ENCODE results near the gene KLK3. TPM values are rescaled to one million over a fixed set of nuclear protein-coding genes. Genes with fewer than 3 reads are reported as not detected.

Gene KLK3
- total RNA-seq, 2 donors from 2014 or later: not detected

- peaks cover 44% of the 10 kb centered on the region for H3K27me3 Mint-ChIP-seq
These were observed 7.0 kb downstream of the KLK3 start for GRCh38 chr19:50861496-50862286.

GRCh38 chr19:50869479-50869878, 14.8 kb downstream of the KLK3 start:
- no peaks in the 10 kb centered on the region for H3K9me3 Mint-ChIP-seq
- H3K4me1 Mint-ChIP-seq: no peaks in the 10 kb centered on the region
- no peak overlapping the region for H3K4me3 Mint-ChIP-seq
- H3K27me3 Mint-ChIP-seq: peaks cover 31% of the 10 kb centered on the region
- H3K27ac Mint-ChIP-seq: no peak overlapping the region
- ATAC-seq (replicated peaks): no peak
- H3K36me3 Mint-ChIP-seq (ENCODE audit: low read depth): no peaks in the 10 kb centered on the region

More at GRCh38 chr19:50861496-50862286, 7.0 kb downstream of the KLK3 start:
- Mint-ChIP-seq H3K4me3 (no peak overlapping the region), H3K27ac (no peak overlapping the region), H3K9me3 (no peaks in the 10 kb centered on the region), H3K36me3 (ENCODE audit: low read depth) (no peaks in the 10 kb centered on the region), H3K4me1 (no peaks in the 10 kb centered on the region)
- no peak for ATAC-seq (replicated peaks)

DNA sequence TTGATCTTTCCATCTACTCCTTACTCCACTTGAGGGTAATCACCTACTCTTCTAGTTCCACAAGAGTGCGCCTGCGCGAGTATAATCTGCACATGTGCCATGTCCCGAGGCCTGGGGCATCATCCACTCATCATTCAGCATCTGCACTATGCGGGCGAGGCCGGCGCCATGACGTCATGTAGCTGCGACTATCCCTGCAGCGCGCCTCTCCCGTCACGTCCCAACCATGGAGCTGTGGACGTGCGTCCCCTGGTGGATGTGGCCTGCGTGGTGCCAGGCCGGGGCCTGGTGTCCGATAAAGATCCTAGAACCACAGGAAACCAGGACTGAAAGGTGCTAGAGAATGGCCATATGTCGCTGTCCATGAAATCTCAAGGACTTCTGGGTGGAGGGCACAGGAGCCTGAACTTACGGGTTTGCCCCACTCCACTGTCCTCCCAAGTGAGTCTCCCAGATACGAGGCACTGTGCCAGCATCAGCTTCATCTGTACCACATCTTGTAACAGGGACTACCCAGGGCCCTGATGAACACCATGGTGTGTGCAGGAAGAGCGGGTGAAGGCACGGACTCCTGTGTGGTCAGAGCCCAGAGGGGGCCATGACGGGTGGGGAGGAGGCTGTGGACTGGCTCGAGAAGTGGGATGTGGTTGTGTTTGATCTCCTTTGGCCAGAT, 15.8 kb downstream of the KLK3 start:
- Mint-ChIP-seq H3K27me3 (peaks cover 28% of the 10 kb centered on the region), H3K27ac (no peak overlapping the region), H3K9me3 (no peaks in the 10 kb centered on the region), H3K4me3 (no peak overlapping the region), H3K4me1 (no peaks in the 10 kb centered on the region), H3K36me3 (ENCODE audit: low read depth) (no peaks in the 10 kb centered on the region)
- ATAC-seq (replicated peaks): peak; percentile 63

DNA sequence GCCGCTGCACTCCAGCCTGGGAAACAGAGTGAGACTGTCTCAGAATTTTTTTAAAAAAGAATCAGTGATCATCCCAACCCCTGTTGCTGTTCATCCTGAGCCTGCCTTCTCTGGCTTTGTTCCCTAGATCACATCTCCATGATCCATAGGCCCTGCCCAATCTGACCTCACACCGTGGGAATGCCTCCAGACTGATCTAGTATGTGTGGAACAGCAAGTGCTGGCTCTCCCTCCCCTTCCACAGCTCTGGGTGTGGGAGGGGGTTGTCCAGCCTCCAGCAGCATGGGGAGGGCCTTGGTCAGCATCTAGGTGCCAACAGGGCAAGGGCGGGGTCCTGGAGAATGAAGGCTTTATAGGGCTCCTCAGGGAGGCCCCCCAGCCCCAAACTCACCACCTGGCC, 18.3 kb downstream of the KLK3 start, which contains the start of gene KLK2:
Gene KLK2, plus strand, starts transcription at position 384 of the 400 bp plus-strand sequence. CDS start 35 bp downstream, outside the sequence.
- H3K4me3 Mint-ChIP-seq: no peak within 1 kb of the TSS
- H3K27me3 Mint-ChIP-seq: peaks cover 20% of the 10 kb centered on the region
- H3K4me1 Mint-ChIP-seq: no peaks in the 10 kb centered on the region
- no peak within 1 kb of the TSS for H3K27ac Mint-ChIP-seq
- ATAC-seq (replicated peaks): no peak
- H3K36me3 Mint-ChIP-seq (ENCODE audit: low read depth): no peaks in the 10 kb centered on the region
- no peaks in the 10 kb centered on the region for H3K9me3 Mint-ChIP-seq

GRCh38 chr19:50874211-50874610, 19.5 kb downstream of the KLK3 start:
- H3K4me3 Mint-ChIP-seq: no peak overlapping the region
- peaks cover 20% of the 10 kb centered on the region for H3K27me3 Mint-ChIP-seq
- H3K4me1 Mint-ChIP-seq: no peaks in the 10 kb centered on the region
- H3K36me3 Mint-ChIP-seq (ENCODE audit: low read depth): no peaks in the 10 kb centered on the region
- no peak for ATAC-seq (replicated peaks)
- no peaks in the 10 kb centered on the region for H3K9me3 Mint-ChIP-seq
- no peak overlapping the region for H3K27ac Mint-ChIP-seq

GRCh38 chr19:50875795-50876422, 21.2 kb downstream of the KLK3 start:
- Mint-ChIP-seq H3K4me1 (no peaks in the 10 kb centered on the region), H3K27me3 (peaks cover 29% of the 10 kb centered on the region), H3K4me3 (no peak overlapping the region), H3K9me3 (no peaks in the 10 kb centered on the region), H3K36me3 (ENCODE audit: low read depth) (no peaks in the 10 kb centered on the region), H3K27ac (no peak overlapping the region)
- ATAC-seq (replicated peaks): no peak

DNA sequence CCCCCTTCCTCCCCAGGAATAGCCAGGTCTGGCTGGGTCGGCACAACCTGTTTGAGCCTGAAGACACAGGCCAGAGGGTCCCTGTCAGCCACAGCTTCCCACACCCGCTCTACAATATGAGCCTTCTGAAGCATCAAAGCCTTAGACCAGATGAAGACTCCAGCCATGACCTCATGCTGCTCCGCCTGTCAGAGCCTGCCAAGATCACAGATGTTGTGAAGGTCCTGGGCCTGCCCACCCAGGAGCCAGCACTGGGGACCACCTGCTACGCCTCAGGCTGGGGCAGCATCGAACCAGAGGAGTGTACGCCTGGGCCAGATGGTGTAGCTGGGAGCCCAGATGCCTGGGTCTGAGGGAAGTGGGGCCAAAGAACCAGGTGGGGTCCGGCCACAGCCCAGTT, 21.7 kb downstream of the KLK3 start:
- H3K9me3 Mint-ChIP-seq: no peaks in the 10 kb centered on the region
- no peaks in the 10 kb centered on the region for H3K4me1 Mint-ChIP-seq
- ATAC-seq (replicated peaks): no peak
- no peak overlapping the region for H3K4me3 Mint-ChIP-seq
- H3K27ac Mint-ChIP-seq: no peak overlapping the region
- H3K36me3 Mint-ChIP-seq (ENCODE audit: low read depth): no peaks in the 10 kb centered on the region
- peaks cover 27% of the 10 kb centered on the region for H3K27me3 Mint-ChIP-seq

- H3K4me1 Mint-ChIP-seq: no peaks in the 10 kb centered on the region
- H3K4me3 Mint-ChIP-seq: no peak overlapping the region
- ATAC-seq (replicated peaks): no peak
- H3K27ac Mint-ChIP-seq: no peak overlapping the region
- peaks cover 29% of the 10 kb centered on the region for H3K27me3 Mint-ChIP-seq
- H3K9me3 Mint-ChIP-seq: no peaks in the 10 kb centered on the region
- no peaks in the 10 kb centered on the region for H3K36me3 Mint-ChIP-seq (ENCODE audit: low read depth)
These were observed 22.6 kb downstream of the KLK3 start for GRCh38 chr19:50877338-50877737.

DNA sequence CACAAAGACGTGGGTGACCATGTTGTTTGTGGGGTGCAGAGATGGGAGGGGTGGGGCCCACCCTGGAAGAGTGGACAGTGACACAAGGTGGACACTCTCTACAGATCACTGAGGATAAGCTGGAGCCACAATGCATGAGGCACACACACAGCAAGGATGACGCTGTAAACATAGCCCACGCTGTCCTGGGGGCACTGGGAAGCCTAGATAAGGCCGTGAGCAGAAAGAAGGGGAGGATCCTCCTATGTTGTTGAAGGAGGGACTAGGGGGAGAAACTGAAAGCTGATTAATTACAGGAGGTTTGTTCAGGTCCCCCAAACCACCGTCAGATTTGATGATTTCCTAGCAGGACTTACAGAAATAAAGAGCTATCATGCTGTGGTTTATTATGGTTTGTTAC, 24.1 kb downstream of the KLK3 start:
- Mint-ChIP-seq H3K4me1 (no peaks in the 10 kb centered on the region), H3K27ac (no peak overlapping the region), H3K9me3 (no peaks in the 10 kb centered on the region), H3K27me3 (peaks cover 30% of the 10 kb centered on the region), H3K4me3 (no peak overlapping the region), H3K36me3 (ENCODE audit: low read depth) (no peaks in the 10 kb centered on the region)
- no peak for ATAC-seq (replicated peaks)

DNA sequence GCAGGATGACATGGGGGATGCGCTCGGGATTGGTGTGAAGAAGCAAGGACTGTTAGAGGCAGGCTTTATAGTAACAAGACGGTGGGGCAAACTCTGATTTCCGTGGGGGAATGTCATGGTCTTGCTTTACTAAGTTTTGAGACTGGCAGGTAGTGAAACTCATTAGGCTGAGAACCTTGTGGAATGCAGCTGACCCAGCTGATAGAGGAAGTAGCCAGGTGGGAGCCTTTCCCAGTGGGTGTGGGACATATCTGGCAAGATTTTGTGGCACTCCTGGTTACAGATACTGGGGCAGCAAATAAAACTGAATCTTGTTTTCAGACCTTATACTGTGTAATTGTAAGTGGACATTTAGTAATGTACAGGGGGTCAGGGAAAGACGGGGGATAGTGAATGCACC, 25.5 kb downstream of the KLK3 start:
- no peaks in the 10 kb centered on the region for H3K9me3 Mint-ChIP-seq

GRCh38 chr19:50882188-50882587, 27.5 kb downstream of the KLK3 start:
- Mint-ChIP-seq H3K4me1 (no peaks in the 10 kb centered on the region), H3K4me3 (no peak overlapping the region), H3K27me3 (peaks cover 49% of the 10 kb centered on the region), H3K9me3 (no peaks in the 10 kb centered on the region), H3K27ac (no peak overlapping the region), H3K36me3 (ENCODE audit: low read depth) (no peaks in the 10 kb centered on the region)
- no peak for ATAC-seq (replicated peaks)

More for the DNA sequence above, 25.5 kb downstream of the KLK3 start:
- H3K4me1 Mint-ChIP-seq: no peaks in the 10 kb centered on the region
- H3K27ac Mint-ChIP-seq: no peak overlapping the region
- H3K27me3 Mint-ChIP-seq: peaks cover 34% of the 10 kb centered on the region
- H3K36me3 Mint-ChIP-seq (ENCODE audit: low read depth): no peaks in the 10 kb centered on the region
- no peak for ATAC-seq (replicated peaks)
- no peak overlapping the region for H3K4me3 Mint-ChIP-seq

DNA sequence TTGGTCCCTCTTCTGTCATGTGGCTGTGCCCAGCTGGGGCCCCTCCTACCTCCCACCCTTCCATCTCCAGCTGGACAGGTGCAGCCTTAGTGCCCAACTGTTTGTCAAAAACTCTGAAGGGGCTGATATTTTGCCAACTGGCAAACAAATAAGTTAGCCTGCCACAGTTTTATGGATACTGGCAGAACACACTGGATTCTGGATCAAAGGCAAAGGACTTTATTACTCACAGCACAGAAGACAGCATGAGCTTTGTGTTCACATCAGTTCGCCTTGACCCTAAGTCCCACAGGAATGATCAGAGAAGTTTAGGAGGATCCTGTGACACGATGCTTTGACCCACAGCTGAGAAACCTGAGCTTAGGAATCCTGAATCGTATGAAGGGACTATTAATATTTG, 34.9 kb downstream of the KLK3 start:
- H3K9me3 Mint-ChIP-seq: no peaks in the 10 kb centered on the region
- H3K27ac Mint-ChIP-seq: no peak overlapping the region
- peaks cover 52% of the 10 kb centered on the region for H3K27me3 Mint-ChIP-seq
- H3K4me3 Mint-ChIP-seq: no peak overlapping the region
- H3K4me1 Mint-ChIP-seq: no peaks in the 10 kb centered on the region
- ATAC-seq (replicated peaks): no peak
- H3K36me3 Mint-ChIP-seq (ENCODE audit: low read depth): no peaks in the 10 kb centered on the region

DNA sequence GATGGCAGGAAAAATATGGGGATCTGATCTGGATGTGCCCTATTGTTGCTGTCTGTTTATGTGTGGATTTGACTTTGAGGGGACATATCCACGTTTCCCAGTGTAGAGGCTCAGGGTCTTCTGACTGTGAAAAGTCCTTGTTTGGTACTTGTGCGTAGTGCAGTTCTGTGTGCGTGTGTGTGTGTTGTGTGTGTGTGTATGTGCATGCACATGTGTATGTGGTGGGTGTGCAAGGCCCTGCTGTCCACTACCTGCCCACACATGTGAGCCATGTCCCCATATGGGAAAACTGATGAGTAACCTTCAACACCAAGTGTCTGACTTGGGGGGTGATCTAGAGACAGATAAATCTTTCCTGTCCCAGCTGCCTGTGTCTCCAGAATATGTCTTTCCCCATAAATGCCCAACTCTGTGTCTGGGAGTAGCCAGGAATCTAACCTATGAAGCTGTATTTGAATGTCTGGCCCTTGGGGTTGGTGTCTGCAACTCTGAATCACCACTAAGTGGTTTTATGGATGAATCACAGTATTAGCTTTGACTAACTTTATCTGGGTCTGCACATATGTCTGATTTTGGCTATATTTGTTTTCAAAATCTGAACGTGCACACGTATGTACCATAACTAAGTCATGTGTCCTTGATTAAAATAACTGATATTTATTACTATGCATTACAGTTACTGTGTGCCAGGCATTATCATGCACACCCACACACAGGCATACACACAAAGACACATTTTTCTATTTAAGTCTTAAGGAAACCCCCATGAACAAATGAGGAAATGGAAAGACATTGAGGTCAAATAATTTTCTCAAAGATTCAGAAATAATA, 35.9 kb downstream of the KLK3 start:
- no peaks in the 10 kb centered on the region for H3K9me3 Mint-ChIP-seq
- H3K4me3 Mint-ChIP-seq: no peak overlapping the region
- no peak overlapping the region for H3K27ac Mint-ChIP-seq
- H3K4me1 Mint-ChIP-seq: no peaks in the 10 kb centered on the region
- ATAC-seq (replicated peaks): peak; percentile 53
- H3K27me3 Mint-ChIP-seq: peaks cover 48% of the 10 kb centered on the region
- no peaks in the 10 kb centered on the region for H3K36me3 Mint-ChIP-seq (ENCODE audit: low read depth)

DNA sequence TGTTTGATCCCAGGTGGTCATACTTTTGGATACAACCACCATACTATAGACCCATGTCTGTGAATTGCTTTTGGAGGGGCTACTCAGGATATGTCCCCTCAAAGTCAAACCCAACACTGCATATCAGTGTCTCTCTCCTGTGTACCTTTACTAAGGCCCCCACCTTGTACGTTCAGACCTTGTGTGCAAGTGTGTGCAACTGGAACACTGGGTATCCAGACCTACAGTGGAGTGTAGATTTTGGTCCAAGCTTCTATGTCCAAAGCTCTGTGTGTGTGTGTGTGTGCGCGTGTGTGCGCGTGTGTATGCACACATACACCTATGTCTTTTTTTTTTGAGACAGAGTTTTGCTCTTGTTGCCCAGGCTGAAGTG, 36.5 kb downstream of the KLK3 start:
- no peaks in the 10 kb centered on the region for H3K36me3 Mint-ChIP-seq (ENCODE audit: low read depth)
- H3K4me3 Mint-ChIP-seq: no peak overlapping the region
- H3K27me3 Mint-ChIP-seq: peaks cover 42% of the 10 kb centered on the region
- no peak overlapping the region for H3K27ac Mint-ChIP-seq
- no peaks in the 10 kb centered on the region for H3K4me1 Mint-ChIP-seq
- H3K9me3 Mint-ChIP-seq: no peaks in the 10 kb centered on the region
- ATAC-seq (replicated peaks): no peak
